AG08396 (cell line): ENCODE data around the gene XYLT1.
A peak's percentile ranks its signal among the peaks of the same experiment; 100 is the strongest.

Source experiments
- DNase-seq: peaks from one replicate; pipeline ENCODE4 v3.0.0; 2012; ENCODE audit warnings: low spot score, mixed read lengths

Gene XYLT1

DNA sequence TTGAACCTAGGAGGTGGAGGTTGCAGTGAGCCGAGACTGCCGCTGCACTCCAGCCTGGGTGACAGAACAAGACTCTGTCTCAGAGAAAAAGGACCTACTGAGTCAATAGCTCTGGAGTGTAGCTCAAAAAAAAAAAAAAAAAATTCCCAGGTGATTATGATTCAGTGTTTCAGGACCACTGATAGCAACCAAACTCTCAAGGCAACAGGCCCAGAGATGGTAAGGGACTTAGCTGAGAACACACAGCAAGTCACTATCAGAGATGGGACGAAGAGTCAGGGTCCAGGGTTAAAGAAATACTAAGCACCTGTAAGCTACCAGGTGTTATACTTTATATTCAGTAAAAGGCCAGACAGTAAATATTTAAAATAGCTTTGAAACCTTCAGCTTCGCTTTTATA is 335.3 kb downstream of the XYLT1 start:
- DNase-seq = no peak

DNA sequence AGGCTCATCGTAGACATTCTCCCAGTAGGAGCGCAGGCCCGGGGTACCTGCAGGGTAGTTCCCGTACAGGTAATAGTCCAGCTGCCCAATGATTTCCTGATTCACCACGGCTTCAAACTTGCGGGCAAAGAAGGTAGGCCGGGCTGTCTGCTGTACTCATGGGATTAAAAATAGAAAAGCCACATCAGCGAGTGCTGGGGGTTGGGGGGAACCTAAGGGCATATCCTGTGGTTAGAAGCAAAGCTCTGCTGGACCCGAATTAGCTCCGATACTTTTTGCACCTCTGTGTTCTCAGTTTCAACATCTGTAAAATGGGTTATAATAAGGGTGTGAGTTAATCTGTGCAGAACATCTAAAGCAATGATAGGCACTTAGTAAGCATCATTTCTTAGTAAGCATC is 336.2 kb downstream of the XYLT1 start:
- no peak for DNase-seq

DNA sequence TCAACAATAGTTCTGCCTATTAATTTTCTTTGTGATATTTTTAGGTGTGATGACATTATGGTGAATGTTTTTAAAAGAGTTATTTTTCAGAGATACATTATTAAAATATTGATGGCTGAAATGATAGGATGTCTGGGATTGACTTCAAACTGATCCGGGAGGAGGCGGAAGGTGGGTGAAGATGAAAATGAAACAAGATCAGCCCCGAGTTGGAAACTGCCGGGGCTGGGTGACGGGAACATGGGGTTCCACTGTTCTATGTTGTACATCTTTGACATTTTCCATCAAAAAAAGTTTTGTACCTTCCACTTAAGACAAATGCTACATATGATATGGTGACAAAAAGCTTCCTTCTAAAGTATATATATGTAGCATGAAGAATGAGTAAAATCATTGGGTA is 336.9 kb downstream of the XYLT1 start:
- DNase-seq = no peak

DNA sequence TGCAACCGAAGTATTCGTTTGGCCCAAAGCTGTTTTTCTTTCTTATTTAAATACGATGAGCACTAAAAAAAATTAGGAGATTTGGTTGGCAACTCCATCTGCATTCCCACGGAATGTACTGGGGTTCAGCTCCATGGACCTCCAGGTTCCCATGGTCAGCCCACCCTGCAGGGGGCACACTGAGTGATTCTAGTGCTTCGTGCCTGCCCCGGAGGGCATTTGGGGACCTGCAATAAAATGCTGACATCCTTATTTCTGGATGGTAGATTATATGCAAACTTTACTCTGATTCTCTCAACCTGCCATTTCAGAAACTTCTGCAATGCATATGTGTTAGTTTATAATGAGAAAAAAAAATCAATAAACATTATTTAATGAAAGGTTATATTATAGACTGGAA is 339.4 kb downstream of the XYLT1 start:
- DNase-seq = no peak

DNA sequence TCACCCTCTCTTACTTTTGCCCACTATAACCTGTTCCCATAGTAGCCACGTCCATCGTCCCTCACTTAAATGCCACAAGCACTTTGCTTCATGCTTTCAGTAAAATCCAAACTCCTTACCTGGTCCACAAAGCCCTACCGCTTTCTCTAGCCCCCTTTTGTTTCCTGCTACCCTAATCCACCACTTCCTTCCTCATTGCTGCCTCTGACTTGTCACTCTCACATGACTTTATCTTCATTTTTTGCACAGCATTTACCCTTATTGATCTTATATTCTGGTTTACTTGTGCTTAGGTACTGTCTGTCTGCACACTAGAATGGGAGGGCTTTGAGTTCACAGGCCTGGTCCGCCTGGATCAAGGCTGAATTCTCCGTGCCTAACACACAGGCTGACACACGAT is 340.0 kb downstream of the XYLT1 start:
- no peak for DNase-seq

DNA sequence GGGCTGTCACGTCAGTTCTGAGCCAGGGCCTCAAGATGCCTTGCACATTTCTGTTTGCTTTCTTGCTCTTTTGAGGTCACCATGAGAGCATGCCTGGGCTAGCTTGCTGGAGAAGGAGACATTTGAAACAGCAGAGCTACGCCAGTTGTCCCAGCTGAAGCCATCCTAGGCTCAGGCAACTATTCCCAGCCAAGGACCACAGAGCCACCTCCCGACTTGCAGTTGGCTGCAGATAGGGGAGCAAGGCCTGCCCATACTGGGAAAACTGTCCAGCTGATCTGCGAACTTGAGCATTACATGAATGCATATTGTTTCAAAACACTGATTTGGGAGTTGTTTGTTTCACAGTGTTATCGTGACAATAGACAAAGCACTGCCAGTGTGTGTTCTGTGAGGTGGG is 340.8 kb downstream of the XYLT1 start:
- no peak for DNase-seq

DNA sequence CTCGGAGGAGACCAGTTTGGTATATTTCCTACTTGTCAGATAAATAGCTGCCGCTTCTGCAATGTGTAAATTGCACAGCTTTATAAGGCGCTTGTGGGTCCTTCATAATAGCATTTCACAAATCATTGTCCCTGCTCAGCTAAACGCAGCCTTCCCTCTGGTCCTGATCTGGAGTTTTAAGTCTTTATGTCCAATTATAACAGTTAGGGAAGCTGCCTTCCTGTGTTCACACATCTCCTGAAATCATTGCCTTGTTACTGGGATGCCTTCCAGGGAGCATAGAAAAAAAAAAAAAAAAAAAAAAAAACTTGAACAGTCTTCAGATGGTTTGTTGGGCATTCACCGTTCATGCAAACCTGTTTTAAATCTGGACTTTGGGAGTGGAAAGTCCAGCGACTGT is 342.0 kb downstream of the XYLT1 start:
- DNase-seq = no peak

DNA sequence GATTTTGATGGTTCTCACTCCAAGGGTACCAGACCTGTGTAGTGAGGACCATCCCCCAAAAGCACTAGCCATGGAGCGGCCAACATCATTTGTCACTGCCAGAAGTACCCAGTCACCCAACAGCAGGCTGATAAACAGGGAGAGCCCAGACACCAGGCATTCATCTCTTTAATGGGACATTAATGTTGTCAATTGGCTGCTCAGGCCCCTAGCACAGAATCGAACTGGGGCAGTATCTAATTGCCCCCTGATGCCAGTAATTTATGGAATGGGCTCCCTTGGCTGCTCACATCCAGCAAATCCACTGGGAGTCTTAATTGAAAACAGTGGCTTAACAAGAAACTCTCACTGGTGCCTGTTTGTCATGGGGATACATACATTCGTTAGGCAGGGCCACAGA is 344.6 kb downstream of the XYLT1 start:
- no peak for DNase-seq

DNA sequence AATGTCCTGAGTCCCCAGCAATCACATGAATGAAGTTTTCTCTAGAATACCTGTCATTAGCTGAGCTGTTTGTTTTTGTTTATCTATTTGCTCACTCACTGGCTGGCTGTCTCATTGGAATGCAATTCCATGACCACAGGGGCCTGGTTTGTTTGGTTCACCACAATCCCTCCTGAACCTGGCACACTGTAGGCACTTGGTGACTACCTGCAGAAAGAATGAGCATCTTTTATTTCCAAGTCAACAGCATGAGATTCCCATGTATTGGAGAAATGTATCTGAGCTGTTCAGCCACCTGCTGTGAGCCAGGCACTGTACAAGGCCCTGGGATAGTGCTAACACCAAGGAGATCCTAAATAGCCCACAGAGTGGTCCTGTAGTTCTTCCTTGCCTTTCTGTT is 345.1 kb downstream of the XYLT1 start:
- DNase-seq = peak; percentile 33

DNA sequence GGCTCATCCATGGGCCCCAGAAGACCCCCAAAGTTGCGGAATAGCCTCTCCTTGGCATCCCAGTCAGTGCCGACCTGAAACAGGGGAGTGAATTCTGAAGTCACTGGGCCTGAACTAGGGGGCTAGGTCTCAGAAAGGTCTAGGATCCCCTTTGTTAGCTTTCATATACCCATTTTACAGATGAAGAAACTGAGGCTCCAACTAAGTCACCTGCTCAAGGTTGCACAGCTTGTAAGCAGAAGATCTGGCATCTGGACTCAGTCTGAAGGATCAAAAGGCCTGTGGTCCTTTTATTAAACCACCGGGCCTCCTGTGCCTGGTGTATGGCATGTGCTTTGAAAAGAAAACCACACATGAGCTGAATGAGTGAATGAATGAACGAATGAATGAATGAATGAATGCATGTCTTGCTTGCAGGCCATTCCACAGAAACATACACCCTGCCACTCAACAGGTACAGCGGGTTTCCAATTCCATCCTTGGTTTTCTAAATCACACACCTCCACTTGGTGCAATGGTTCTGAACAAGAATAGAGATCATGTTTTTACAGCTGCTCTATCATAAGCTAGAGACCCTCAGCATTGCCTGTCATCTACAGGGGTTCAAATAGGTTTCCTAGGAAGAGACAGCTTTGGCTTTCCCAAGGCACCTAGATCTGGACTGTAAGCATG is 352.7 kb downstream of the XYLT1 start:
- no peak for DNase-seq

DNA sequence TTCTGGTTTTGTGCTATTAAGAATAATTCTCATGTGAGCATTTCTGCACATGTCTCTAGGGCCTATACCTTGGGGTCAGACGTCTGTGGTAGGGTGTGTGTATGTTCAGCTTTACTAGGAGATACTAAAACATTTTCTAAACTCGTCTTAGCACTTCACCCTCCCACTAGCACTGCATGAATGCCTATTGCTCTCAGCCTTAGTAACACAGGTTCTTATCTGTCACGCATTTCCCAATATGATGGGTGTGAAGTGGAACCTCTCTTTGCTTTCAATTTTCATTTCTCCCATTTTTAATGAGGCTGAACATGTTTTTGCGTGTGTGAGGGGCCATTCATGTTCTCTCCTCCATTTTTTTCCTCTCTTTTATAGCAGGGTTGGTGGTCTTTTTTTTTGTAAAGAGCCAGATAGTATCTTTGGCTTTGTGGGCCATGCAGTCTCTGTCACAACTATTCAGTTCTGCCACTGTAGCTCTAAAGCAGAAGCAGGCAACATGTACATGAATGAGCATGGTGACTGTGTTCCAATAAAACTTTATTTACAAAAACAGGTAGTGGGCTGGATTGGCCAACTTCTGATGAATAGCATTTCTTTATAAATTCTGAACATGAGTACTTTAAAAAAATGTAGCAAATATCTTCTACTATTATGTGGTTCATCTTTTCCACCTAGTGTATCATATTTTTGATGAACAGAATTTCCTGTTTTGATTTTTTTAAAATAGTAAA is 354.0 kb downstream of the XYLT1 start:
- DNase-seq = no peak

DNA sequence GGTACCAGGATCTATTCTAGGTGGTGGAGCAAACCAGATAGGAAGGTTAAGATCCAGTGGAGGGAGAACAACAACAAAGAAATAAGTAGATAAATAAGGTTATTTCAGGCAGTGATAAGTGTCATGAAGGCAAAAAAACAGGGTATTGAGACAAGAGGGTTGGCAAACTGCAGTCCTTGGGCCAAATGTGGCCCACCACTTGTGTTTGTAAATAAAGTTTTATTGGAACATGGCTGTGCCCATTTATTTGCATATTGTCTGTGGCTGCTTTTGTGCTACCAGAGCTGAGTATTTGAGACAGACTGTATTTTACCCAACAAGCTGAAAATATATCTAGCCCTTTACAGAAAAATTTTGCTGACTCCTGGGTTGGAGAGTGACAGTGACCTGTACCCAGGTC is 361.3 kb downstream of the XYLT1 start:
- no peak for DNase-seq

DNA sequence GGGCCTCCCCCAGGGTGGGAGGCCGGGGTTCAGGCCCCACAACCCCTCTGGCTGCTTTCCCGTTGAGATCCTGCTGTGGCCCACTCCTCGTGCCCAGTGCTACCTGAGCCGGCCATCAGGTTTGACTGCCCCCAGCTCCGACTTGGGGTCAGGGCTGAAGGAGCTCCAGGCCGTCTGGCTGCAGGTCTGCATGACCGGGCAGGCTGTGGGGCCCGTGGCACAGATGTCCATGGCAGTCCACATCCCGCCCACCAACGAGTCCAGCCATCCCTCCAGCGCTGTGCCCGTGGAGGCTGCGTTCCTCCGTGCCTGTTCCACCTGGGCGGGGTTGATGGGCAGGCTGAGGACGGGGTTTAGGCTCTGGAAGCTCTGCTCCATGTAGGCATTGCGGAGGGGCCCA is 362.2 kb downstream of the XYLT1 start:
- no peak for DNase-seq

DNA sequence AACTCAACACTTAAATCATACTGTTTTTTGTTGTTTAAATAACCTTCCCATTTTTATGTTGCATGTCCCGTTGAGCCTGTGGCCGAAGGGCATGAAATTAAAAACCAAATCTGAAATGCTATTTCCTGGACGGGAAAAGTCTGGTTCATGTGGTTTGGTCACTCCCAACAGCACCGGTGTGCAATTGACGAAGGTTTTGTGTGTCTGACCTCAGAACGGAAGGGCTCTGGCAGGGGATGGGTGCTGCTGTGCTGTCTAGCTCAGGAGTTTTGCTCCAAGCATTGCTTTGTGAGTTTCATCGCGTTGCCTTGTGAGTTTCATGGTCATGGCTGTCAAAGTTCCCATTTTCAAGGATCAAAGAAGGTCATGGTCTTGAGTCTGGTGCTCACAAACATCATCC is 363.3 kb downstream of the XYLT1 start:
- no peak for DNase-seq

DNA sequence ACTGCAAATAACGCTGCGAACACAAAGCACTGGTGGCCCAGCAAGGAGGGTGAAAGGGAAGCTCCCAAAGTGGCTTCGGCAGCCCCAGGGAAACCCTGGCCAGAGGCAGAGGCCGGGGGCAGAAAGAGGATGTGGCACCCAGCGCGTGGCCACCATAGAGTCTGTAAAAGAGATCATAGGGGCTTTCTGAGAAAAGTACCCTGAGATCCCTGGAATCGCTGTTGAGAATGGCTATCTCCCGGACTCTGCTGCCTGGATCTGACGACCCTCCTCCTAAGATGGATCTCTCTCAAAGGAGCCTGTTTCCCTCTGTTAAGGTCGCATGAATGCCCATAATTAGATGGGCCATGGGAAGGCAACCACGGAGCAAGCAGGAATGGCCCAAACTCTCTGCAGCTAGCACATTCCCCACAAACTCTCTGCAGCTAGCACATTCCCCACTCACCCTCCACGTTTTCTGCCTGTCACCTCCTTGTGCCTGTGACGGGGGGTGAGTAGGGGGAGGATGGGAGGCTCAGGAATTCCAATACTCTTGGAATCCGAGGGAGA is 364.4 kb downstream of the XYLT1 start:
- no peak for DNase-seq

DNA sequence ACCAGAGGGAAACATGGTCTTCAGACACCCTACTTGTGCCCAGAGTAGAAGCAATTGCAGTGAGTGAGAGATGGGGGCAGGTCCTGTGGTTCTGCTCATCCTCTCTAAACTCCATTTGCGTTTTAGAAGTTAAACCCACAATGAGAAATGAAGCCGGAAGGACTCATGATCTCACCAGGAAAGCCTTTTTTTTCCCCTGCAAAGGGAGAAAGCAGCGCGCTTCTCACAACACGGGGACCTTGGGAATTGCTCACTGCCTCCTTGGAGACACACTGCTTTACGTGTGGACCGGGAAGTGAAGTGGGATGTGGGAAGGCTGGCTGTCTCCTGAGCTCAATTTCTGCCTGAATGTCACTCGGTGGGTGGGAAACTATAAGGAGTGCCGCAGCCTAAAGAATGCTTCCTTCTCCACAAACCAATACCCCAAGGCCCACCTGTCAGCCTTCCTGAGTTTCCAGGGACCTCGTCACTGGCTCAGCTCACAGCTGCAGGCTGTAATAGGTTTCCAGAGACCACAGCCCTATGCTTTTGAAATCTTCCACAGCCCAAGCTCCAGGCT is 365.4 kb downstream of the XYLT1 start:
- no peak for DNase-seq

DNA sequence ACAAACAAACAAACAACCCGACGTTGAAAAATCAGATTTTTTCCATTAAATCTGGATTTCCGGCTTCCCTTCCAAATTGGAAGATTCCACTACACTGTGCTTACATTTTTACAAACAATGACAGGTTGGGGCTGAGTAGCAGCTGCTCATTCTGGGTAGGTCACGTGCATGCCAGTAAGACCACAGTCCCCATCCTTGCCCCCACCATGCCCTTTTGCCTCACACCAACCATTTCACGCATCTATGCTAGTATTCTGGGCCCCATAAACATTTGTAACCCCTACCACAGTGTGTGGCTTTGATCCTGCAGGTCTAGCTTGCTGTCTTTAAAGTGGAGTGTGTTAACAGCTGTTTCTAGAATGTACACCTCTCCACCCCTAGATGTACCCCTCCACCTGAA is 366.1 kb downstream of the XYLT1 start:
- DNase-seq = no peak

DNA sequence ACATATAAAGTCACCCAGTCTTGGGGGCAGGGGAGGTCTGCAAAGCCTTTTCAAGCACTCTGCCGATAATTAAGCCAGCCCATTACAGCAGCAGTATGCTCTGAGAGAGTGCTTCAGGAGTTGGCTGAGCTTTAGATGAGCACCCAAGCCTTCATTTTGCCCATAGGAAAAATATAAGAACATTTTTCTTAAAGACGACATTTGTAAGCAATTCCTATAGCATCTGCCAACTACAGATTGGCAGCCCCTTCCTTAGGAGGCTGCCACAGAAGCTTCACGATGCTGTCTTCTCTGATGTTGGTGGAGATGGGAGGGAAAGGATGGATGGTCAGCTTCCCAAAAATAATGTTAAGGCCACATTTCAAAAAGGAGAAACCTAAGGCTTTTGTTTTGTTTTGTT is 367.5 kb downstream of the XYLT1 start:
- DNase-seq = no peak

DNA sequence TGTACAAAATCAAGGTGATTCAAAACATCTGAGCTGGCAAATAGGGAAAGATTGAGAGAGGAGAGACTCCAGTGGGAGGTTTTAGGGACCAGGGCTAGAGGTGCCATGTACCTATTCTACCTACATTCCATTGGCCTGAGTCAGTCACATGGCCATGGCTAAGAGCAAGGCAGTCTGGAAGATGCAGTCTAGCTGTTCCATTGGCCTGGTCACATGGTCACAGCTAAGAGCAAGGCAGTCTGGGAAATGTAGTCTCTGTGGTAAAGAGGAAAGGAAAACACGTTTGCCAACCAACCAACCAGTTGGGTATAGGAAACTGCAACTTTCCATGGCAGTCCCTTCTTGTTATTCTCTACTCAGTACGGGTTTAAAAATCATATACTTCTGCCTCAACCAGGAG is 369.1 kb downstream of the XYLT1 start:
- no peak for DNase-seq

DNA sequence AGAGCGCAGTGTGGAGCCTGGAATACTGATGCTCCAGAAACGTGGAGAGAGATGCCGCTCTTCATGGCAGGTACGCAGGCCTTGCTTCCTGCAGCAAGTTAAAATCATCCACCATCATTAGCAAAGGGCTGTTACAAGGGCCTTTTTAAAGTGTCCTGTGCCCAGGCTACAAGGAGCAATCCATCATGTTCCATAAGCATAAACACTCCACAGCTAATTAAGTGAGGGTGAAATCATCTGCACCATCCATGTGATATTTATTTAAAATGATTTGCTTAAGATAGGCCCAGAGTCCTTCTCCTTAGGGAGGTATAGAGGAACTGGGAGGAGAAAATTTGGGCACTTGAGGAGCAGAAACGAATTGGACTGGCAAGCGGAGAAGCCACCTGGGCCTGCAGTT is 372.1 kb downstream of the XYLT1 start:
- no peak for DNase-seq

DNA sequence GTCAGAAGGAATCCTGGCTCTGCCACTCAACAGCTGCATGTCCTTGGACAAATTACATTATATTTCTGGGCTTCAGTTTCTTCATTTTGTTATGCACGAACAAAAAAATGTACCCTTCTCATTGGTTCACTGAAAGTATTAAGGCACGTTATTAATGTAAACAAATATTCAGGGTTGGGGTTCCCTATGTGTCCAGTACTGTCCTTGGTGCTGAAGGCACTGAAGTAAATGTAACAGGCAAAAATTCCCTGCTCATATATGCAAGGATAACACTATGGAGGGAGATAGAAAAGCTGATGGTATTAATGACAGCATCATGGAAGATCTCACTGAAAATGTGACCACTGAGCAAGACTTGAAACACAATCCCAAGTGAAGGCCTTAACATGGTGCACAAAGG is 386.6 kb downstream of the XYLT1 start:
- DNase-seq = no peak

DNA sequence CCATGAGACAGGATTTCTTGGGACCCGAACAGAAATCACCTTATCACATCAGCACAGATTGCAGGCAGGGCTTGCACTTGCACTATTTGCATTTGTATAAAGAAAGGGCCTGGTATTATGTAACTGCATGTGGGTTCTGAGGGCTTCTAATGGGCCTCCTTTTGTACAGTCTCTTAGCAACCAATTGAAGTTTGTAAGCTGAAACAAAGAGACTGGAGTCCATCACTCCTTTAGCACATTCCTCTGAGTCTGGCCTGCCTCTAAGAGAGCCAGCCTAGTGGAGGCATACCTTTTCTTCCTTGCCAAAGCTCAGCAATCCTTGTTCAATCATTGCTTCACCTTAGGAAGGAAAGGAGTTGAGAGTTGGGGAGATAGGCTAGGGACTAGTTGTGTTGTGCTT is 387.1 kb downstream of the XYLT1 start:
- DNase-seq = no peak

DNA sequence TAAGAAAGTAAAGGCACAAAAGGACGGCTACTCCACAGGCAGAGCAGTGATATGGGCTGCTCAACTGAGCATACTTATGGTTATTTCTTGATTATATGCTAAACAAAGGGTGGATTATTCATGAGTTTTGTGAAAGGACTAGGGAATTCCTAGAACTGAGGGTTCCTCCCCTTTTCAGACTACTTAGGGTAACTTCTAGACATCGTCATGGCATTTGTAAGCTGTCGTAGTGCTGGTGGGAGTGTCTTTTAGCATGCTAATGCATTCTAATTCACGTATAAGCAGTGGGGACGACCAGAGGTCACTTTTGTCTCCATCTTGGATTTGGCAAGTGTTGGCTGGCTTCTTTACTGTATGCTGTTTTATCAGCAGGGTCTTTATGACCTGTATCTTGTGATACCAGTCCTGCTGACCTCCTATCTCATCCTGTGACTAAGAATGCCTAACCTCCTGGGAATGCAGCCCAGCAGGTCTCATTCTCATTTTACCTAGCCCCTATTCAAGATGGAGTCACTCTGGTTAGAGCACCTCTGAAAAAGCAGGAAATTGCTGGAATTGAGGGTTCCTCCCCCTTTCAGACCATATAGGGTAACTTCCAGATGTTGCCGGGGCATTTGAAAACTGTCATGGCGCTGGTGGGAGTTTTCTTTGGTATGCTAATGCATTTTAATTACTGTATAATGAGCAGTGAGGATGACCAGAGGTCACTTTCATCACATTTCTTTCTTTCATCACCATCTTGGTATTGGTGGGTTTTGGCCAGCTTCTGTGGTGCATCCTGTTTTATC is 388.5 kb downstream of the XYLT1 start:
- no peak for DNase-seq
